ENCODE measurements around the gene NFATC4. TPM values are rescaled to one million over a fixed set of nuclear protein-coding genes. Genes with fewer than 3 reads are reported as not detected.

The NFATC4 gene
- total RNA-seq, 1 experiment from 2014 or later, result 10.7 TPM

GRCh38 chr14:24335461-24336171 lies 32.4 kb upstream of the NFATC4 start:
- H3K36me3 Mint-ChIP-seq (ENCODE audit: insufficient read depth, unreplicated experiment), result peaks cover 16% of the 10 kb centered on the region
- H3K4me3 Mint-ChIP-seq (ENCODE audit: low read depth, unreplicated experiment), result no peak overlapping the region
- DNase-seq, result no peak
- BruUV-seq (replicated peaks), result no TSS peak
- intact Hi-C loops (cut with micrococcal nuclease; ENCODE audit: unreplicated experiment), result no loop called here
- no peak for TF ChIP-seq CTCF (IDR thresholded peaks at IDR 0.05; ENCODE audit: unreplicated experiment)
- peaks cover 32% of the 10 kb centered on the region for H3K4me1 Mint-ChIP-seq (ENCODE audit: low read depth, unreplicated experiment)
- CTCF ChIA-PET, result interaction anchor here (0.7 to 2.7 kb wide), 3 partner anchors 31 to 100 kb away, joined by 3 to 22 read pairs (median 8); no protein-coding TSS in a partner anchor
- H3K27ac Mint-ChIP-seq (ENCODE audit: unreplicated experiment), result no peak overlapping the region
- no peaks in the 10 kb centered on the region for H3K27me3 Mint-ChIP-seq (ENCODE audit: unreplicated experiment)
- no peaks in the 10 kb centered on the region for H3K9me3 Mint-ChIP-seq (ENCODE audit: low read depth, unreplicated experiment)

GRCh38 chr14:24337144-24337823 lies 30.7 kb upstream of the NFATC4 start:
- Mint-ChIP-seq H3K4me3 (ENCODE audit: low read depth, unreplicated experiment) (no peak overlapping the region), H3K9me3 (ENCODE audit: low read depth, unreplicated experiment) (no peaks in the 10 kb centered on the region), H3K27ac (ENCODE audit: unreplicated experiment) (no peak overlapping the region), H3K27me3 (ENCODE audit: unreplicated experiment) (no peaks in the 10 kb centered on the region), H3K36me3 (ENCODE audit: insufficient read depth, unreplicated experiment) (peaks cover 14% of the 10 kb centered on the region), H3K4me1 (ENCODE audit: low read depth, unreplicated experiment) (peaks cover 26% of the 10 kb centered on the region)
- no peak for DNase-seq
- BruUV-seq (replicated peaks), result TSS peak; percentile 37
- CTCF ChIA-PET, result no interaction called here
- intact Hi-C loops (cut with micrococcal nuclease; ENCODE audit: unreplicated experiment), result no loop called here
- TF ChIP-seq CTCF (IDR thresholded peaks at IDR 0.05; ENCODE audit: unreplicated experiment), result no peak

GRCh38 chr14:24337824-24338175 lies 30.2 kb upstream of the NFATC4 start:
- Mint-ChIP-seq H3K4me1 (ENCODE audit: low read depth, unreplicated experiment) (peaks cover 21% of the 10 kb centered on the region), H3K9me3 (ENCODE audit: low read depth, unreplicated experiment) (no peaks in the 10 kb centered on the region), H3K4me3 (ENCODE audit: low read depth, unreplicated experiment) (no peak overlapping the region), H3K27ac (ENCODE audit: unreplicated experiment) (no peak overlapping the region), H3K36me3 (ENCODE audit: insufficient read depth, unreplicated experiment) (peaks cover 8% of the 10 kb centered on the region), H3K27me3 (ENCODE audit: unreplicated experiment) (no peaks in the 10 kb centered on the region)
- DNase-seq, result no peak
- CTCF ChIA-PET, result no interaction called here
- intact Hi-C loops (cut with micrococcal nuclease; ENCODE audit: unreplicated experiment), result no loop called here
- no TSS peak for BruUV-seq (replicated peaks)
- no peak for TF ChIP-seq CTCF (IDR thresholded peaks at IDR 0.05; ENCODE audit: unreplicated experiment)

- H3K4me3 Mint-ChIP-seq (ENCODE audit: low read depth, unreplicated experiment), result peak overlapping the region; percentile 77
- DNase-seq, result no peak
- BruUV-seq (replicated peaks), result no TSS peak
- no peaks in the 10 kb centered on the region for H3K27me3 Mint-ChIP-seq (ENCODE audit: unreplicated experiment)
- CTCF ChIA-PET, result interaction anchor here (0.8 to 2.1 kb wide), 3 partner anchors 28 to 93 kb away, joined by 3 to 5 read pairs (median 4); partner anchors contain the start of genes CBLN3 and KHNYN
- H3K36me3 Mint-ChIP-seq (ENCODE audit: insufficient read depth, unreplicated experiment), result peaks cover 8% of the 10 kb centered on the region
- no peaks in the 10 kb centered on the region for H3K9me3 Mint-ChIP-seq (ENCODE audit: low read depth, unreplicated experiment)
- peaks cover 17% of the 10 kb centered on the region for H3K4me1 Mint-ChIP-seq (ENCODE audit: low read depth, unreplicated experiment)
- no peak overlapping the region for H3K27ac Mint-ChIP-seq (ENCODE audit: unreplicated experiment)
- TF ChIP-seq CTCF (IDR thresholded peaks at IDR 0.05; ENCODE audit: unreplicated experiment), result no peak
- intact Hi-C loops (cut with micrococcal nuclease; ENCODE audit: unreplicated experiment), result no loop called here
These were observed 29.1 kb upstream of the NFATC4 start for GRCh38 chr14:24338843-24339242.
